Stimulated activated CD8-positive, alpha-beta memory T cell treated with anti-CD3 and anti-CD28 coated beads, Interleukin-7, amount 100 ng/mL, for 4 hours (primary cell): Measurements from ENCODE around the gene PXDN.
"Not testable (repeated sequence)": the region's sequence is repeated elsewhere in the genome, so short reads cannot be mapped to it uniquely, and the experiment has no call there.

Source experiments
- DNase-seq, 2 donors: peaks; one replicate each; pipeline ENCODE4 v3.0.0-alpha.2; 2020; ENCODE audit warnings: low read depth in 2 of 2

The PXDN gene

GRCh38 chr2:1631292-1632001 lies 112.9 kb downstream of the PXDN start:
- DNase-seq: no peak

- DNase-seq: no peak
Observed at GRCh38 chr2:1628893-1629292, 115.4 kb downstream of the PXDN start.

- no peak for DNase-seq
Observed at GRCh38 chr2:1627628-1628381, 116.5 kb downstream of the PXDN start.

DNA sequence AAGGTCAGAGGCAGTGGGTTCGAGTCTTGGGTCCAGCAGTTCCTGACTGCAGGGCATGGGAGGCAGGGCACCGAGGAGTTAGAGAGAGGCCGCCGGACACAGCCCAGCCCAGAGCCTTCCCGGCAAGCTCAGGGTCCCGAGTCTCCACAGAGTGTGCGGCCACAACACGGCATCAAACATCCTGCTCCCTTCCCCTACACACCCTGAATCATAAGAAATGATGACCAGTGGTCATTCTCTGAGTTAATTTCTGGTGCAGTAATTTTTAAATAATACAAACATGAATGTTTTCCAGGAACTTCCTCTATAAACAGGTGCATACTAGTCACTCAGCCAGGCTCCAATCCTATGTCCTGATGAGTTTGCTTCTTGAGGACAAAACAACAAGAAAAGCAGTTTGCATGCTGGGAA lies 118.0 kb downstream of the PXDN start:
- no peak for DNase-seq

GRCh38 chr2:1625281-1626001 lies 118.9 kb downstream of the PXDN start:
- no peak for DNase-seq

- DNase-seq: no peak
Observed at GRCh38 chr2:1623906-1624445, 120.3 kb downstream of the PXDN start.

DNA sequence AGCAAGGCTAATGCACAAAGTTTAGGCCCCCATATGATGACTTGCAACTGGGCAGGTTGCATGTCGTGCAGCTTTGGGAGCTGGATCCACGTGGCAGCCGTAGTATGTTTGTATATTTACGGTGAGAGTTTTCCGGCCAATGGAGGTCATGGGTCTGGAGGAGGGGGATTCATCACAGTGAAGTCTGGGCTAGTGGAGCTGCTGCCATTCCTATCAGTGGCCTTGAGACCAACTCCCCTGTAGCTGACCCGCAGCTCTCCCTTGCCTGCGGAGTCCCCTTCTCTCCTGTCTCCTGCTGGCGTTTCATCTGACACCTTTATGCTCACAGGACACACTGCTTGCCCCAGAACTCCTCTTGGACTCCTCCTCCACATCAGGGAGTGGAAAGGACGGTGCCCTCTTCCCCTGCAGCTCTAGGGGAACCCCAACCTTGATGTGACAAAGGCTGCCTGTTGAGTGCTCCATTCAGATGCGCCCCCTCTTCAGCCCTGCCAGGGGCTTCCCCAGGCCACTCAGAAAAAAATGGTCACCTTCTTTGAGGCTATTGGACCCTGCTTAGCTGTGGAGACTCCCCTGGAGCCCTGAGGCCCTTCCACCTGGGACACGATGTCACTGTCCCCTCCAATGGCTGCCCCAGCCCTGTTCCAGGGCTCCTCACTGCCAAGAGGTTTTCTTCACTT lies 121.7 kb downstream of the PXDN start:
- no peak for DNase-seq

DNA sequence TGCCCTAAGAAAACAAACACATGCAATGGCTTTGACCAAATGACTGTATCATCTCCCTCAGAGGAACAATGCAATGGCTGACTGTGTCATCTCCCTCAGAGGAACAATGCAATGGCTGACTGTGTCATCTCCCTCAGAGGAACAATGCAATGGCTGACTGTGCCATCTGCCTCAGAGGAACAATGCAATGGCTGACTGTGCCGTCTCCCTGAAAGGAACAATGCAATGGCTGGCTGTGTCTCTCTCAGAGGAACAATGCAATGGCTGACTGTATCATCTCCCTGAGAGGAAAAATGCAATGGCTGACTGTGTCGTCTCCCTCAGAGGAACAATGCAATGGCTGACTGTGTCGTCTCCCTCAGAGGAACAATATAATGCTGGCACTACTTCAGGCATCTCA lies 122.3 kb downstream of the PXDN start:
- DNase-seq: not testable (repeated sequence)

- no peak for DNase-seq
Observed at GRCh38 chr2:1621501-1621900, 122.8 kb downstream of the PXDN start.

DNA sequence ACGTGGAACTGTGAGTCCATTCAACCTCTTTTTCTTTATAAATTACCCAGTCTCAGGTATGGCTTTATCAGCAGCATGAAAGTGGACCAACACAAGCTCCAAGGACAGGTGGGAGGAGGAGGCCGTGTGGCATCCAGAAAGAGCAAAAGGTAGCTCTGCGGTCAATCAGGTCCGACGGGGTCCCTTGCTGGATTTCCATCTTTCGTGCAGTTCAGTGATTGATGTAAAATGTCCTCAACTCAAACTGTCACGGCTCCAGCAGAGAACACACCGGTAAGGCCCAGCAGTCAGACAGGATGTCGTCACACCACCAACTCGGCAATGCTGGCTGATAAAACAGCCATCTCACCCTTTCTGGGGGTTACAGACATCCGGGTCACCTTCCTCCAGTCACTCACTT lies 123.3 kb downstream of the PXDN start:
- DNase-seq: no peak

DNA sequence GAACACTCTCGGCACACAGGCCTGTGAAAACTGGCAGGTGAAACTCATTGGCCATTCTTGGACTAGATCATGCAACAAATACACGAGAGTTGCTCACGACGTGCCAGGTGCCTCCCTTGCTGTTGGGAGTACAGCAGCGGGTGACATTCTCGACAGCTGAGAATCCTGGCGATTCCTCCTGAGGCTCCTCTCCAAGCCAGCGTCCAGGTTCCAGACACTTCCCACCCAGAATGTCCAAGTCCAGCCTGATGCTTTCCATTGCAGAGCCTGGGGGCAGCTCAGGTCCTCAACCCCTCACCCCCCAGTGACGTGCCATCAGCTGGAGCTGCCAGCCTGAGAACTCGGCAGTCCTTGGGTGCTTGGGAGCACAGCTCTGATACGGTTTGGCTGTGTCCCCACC lies 124.2 kb downstream of the PXDN start:
- no peak for DNase-seq

DNA sequence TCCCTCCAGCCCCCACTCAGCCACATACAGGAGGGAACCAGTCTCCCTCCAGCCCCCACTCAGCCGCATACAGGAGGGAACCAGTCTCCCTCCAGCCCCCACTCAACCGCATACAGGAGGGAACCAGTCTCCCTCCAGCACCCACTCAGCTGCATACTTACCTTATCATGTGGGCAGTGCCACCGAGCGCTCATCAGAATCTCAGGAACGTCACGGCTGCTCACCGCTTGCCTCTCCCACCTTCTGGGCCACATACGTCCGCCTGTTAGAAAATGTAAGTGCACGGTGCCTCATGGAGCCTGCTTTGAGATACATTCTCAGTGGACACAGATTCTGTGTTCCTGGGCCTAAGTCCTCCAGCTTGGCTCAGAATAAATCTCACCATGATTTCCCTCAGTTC lies 124.8 kb downstream of the PXDN start:
- DNase-seq: no peak

DNA sequence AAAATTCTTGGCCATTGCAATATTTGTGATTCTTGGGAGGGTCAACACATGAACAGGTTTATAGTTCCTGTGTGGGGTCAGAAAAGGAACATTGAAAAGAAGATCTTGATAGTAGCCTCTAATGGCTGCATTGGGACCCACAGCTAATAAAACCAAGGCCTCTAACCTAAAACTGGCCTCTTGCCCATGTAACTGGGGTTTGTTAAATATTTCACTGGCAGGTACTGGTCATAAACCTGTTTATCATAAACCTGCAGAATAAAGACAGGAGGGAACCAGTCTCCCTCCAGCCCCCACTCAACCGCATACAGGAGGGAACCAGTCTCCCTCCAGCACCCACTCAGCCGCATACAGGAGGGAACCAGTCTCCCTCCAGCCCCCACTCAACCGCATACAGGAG lies 125.3 kb downstream of the PXDN start:
- no peak for DNase-seq

GRCh38 chr2:1618191-1618961 lies 125.9 kb downstream of the PXDN start:
- no peak for DNase-seq

DNA sequence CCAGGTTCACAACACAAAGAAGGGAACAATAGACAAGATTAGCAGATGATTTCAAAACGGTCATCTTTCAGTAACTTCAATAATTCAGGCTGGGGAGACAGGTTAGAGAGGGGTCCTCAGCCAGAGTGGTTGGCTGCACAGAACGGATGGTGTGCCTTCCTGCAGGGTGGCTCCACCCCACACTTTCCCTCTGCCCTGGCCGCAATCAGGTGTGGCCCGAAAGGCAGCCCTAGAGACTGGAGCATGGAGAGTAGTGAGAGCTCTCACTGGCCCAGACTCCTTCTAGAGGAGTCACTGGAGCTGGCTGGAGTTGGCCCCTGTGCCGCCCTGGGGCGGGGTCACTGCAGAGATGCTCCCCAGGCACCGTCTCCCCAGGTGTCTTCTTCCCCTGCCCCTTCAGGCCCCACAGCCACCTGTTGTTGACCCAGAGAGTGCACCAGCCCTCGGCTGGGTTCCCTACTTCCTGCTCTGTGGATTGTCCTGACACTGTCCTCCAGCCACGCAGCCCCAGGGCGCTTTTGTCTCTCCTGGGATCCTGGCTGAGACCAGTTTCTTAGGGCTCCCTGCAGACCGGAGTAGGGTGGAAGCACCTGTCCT lies 126.8 kb downstream of the PXDN start:
- DNase-seq: no peak

DNA sequence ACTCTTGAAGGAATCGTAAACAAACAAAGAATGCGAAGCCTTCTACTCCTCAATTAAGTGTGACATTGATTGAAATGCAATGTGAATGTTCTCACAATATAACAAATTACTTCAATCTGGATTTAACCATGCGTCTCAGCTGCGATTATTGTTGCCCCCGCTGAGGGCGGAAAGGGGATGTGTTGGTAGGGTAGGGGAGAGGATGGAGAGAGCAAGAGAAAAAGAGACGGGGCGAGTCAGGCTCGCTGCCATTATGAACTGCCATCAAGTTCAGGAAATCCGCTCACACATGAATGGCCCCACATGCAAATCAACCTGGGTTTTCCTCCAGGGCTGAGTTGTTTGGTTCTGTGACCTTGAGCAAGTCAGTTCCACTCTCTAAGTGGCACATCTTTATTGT lies 129.8 kb downstream of the PXDN start:
- DNase-seq: no peak

DNA sequence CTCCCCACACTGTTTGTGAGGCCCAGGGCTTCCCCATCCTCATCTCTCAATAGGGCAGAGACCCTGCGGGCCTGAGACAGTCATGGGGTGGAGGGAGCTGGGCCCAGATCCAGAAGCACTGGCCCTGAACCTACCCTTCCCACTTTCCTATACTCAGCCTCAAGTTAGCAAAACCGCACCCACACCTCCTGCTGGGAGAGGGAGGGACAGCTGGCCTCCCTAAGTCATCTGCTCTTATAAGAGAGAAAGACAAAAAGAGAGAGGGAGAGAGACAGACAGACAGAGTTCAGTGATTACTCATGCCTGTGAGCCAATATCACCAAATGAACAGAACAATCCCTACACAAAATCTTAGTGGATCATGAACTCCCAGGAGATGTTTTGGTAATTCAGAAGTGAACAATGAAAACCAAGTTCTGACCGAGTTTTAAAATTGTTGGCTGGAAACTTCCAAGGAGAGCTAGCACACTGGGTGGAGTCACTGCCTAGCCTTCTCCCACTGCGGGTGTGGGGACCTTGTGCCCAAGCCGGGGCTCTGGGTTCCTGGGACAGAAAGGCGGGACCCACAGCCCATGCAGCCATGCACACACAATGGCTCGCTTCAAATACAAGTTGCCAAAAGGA lies 130.5 kb downstream of the PXDN start:
- no peak for DNase-seq

- no peak for DNase-seq
Observed at GRCh38 chr2:1613078-1613445, 131.3 kb downstream of the PXDN start.

- DNase-seq: no peak
Observed at GRCh38 chr2:1612391-1613077, 131.8 kb downstream of the PXDN start.

DNA sequence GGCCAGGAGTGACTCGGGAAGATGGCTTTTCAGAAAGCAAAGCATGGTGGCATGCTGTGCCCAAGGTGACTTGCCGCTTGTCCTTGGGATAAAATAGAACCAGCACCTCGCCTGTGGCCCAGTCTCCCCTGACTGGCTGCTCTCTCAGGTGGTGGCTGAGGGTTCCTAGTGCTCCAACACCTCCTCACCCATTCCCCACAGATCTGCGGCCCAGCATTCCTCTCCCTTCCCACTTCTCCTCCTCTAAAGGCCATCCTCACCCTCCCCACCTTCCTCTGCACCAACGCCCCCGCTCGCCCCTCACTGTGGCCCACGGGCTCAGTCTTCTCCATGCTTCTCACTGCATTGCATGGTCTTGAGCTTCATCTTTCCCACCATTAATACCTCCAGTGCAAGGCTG lies 132.4 kb downstream of the PXDN start:
- no peak for DNase-seq
